Brain pericyte (primary cell): Measurements from ENCODE around the gene SGMS2.
A peak's percentile ranks its signal among the peaks of the same experiment; 100 is the strongest.
"Not testable (repeated sequence)": the region's sequence is repeated elsewhere in the genome, so short reads cannot be mapped to it uniquely, and the experiment has no call there.

Experiments
- DNase-seq: peaks from one replicate; pipeline ENCODE4 v3.0.0-alpha.2; 2012; ENCODE audit warnings: low read depth, low spot score

Gene SGMS2

GRCh38 chr4:107906458-107907100, 81.8 kb downstream of the SGMS2 start:
- no peak for DNase-seq

GRCh38 chr4:107908377-107908776, 83.6 kb downstream of the SGMS2 start:
- DNase-seq: no peak

GRCh38 chr4:107913283-107913899, 88.7 kb downstream of the SGMS2 start:
- DNase-seq: peak; percentile 24

GRCh38 chr4:107915220-107915619, 90.5 kb downstream of the SGMS2 start:
- no peak for DNase-seq

GRCh38 chr4:107916623-107917022, 91.9 kb downstream of the SGMS2 start:
- DNase-seq: no peak

GRCh38 chr4:107917500-107917899, 92.8 kb downstream of the SGMS2 start:
- no peak for DNase-seq

- no peak for DNase-seq
Measured at GRCh38 chr4:107922486-107923473, 98.0 kb downstream of the SGMS2 start.

GRCh38 chr4:107925713-107926112, 101.0 kb downstream of the SGMS2 start:
- not testable (repeated sequence) for DNase-seq

- DNase-seq: not testable (repeated sequence)
Measured at GRCh38 chr4:107926875-107927274, 102.1 kb downstream of the SGMS2 start.

GRCh38 chr4:107930821-107931774, 106.4 kb downstream of the SGMS2 start, which contains the start of gene CYP2U1:
Gene CYP2U1 (plus strand): TSS chr4:107931549. CDS start chr4:107931644, 95 bp downstream.
- peak; percentile 24 for DNase-seq

- DNase-seq: no peak
Measured at GRCh38 chr4:107931775-107932321, 107.1 kb downstream of the SGMS2 start.

GRCh38 chr4:107935246-107935645, 110.5 kb downstream of the SGMS2 start:
- no peak for DNase-seq

- DNase-seq: no peak
Measured at GRCh38 chr4:107937040-107937439, 112.3 kb downstream of the SGMS2 start.

- DNase-seq: no peak
Measured at GRCh38 chr4:107939307-107939706, 114.6 kb downstream of the SGMS2 start.

GRCh38 chr4:107945809-107946208, 121.1 kb downstream of the SGMS2 start:
- no peak for DNase-seq

GRCh38 chr4:107950746-107951540, 126.2 kb downstream of the SGMS2 start:
- no peak for DNase-seq

GRCh38 chr4:107951551-107951950, 126.8 kb downstream of the SGMS2 start:
- no peak for DNase-seq

GRCh38 chr4:107956011-107956410, 131.3 kb downstream of the SGMS2 start:
- no peak for DNase-seq
